Activated CD8-positive, alpha-beta T cell treated with anti-CD3 and anti-CD28 coated beads, Interleukin-2, amount 10 ng/mL, durations not matched to agents 7 days and 5 days (primary cell): ENCODE results near the gene CYP4F2. TPM values are rescaled to one million over a fixed set of nuclear protein-coding genes. Genes with fewer than 3 reads are reported as not detected.
A peak's percentile ranks its signal among the peaks of the same experiment; 100 is the strongest.
"Not testable (repeated sequence)": the region's sequence is repeated elsewhere in the genome, so short reads cannot be mapped to it uniquely, and the experiment has no call there.

Experiments used
- ATAC-seq: fragments of 150-1000 bp; cut with Tn5 transposase; one replicate; pipeline ENCODE4 v1.10.0; 2021; ENCODE audit warnings: moderate library complexity
- CTCF ChIA-PET: fragments of 350-600 bp; sonication (Branson Sonifier 250); formaldehyde crosslinking; loops from one replicate; lab custom pipeline; 2021; ENCODE audit warnings: antibody characterized with exemption; lab: Charles Lee
- POLR2A ChIA-PET: fragments of 350-600 bp; sonication (Branson Sonifier 250); formaldehyde crosslinking; loops from one replicate; lab custom pipeline; 2021; ENCODE audit warnings: antibody characterized with exemption; lab: Charles Lee
- DNase-seq: peaks from one replicate; pipeline ENCODE4 v3.0.0-alpha.2; 2020
- H3K27ac Mint-ChIP-seq: one replicate; pipeline ENCODE4 v1.8.0; 2021; ENCODE audit warnings: mild to moderate bottlenecking, mixed read lengths
- H3K27me3 Mint-ChIP-seq: one replicate; pipeline ENCODE4 v1.8.0; 2021; ENCODE audit warnings: low read depth, mixed read lengths
- H3K36me3 Mint-ChIP-seq: one replicate; pipeline ENCODE4 v1.8.0; 2021; ENCODE audit warnings: low read depth, mixed read lengths
- H3K4me1 Mint-ChIP-seq: one replicate; pipeline ENCODE4 v1.8.0; 2021; ENCODE audit warnings: low read depth, mixed read lengths
- H3K4me3 Mint-ChIP-seq: one replicate; pipeline ENCODE4 v1.8.0; 2021; ENCODE audit warnings: mild to moderate bottlenecking, mixed read lengths
- H3K9me3 Mint-ChIP-seq: one replicate; pipeline ENCODE4 v1.8.0; 2022; ENCODE audit warnings: mixed read lengths; ENCODE audit not compliant: insufficient read depth
- total RNA-seq, 2 experiments: library from RNA; stranded (reverse); gene quantifications; one replicate each; pipeline ENCODE4 v1.2.3, GENCODE V29; 2021

CYP4F2 gene
- total RNA-seq, 2 experiments from 2014 or later: not detected

DNA sequence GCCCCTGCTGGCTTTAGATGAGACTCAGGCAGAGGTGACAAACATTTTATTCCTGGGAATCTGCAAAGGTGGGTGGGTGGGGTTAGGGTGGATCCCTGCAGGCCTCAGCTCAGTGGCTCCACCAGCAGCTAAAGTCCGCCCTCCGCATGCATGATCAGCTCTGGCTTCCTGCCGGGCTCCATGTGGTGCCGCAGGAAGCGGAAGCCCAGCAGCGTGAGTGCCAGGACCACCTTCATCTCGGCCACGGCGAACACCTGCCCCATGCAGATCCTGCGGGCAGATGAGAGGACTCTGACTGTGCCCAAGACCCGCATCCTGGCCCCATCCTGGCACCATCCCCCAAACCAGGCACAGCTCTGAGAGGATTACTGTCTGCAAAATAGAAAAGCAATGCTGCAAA, 26.3 kb downstream of the CYP4F2 start:
- ChIA-PET POLR2A (interaction anchor here (0.6 to 3.4 kb wide), 2 partner anchors 35 to 612 kb away, joined by 4 to 8 read pairs; no protein-coding TSS in a partner anchor), CTCF (interaction anchor here (0.9 to 1.0 kb wide), 2 partner anchors 27 to 30 kb away, joined by 3 to 4 read pairs; no protein-coding TSS in a partner anchor)
- ATAC-seq (peak; percentile 79), DNase-seq (peak; percentile 57)
- Mint-ChIP-seq H3K27me3 (peaks cover 19% of the 10 kb centered on the region), H3K4me1 (peaks cover 45% of the 10 kb centered on the region), H3K36me3 (no peaks in the 10 kb centered on the region), H3K9me3 (no peaks in the 10 kb centered on the region), H3K4me3 (peak overlapping the region; percentile 5), H3K27ac (peak overlapping the region; percentile 54)

DNA sequence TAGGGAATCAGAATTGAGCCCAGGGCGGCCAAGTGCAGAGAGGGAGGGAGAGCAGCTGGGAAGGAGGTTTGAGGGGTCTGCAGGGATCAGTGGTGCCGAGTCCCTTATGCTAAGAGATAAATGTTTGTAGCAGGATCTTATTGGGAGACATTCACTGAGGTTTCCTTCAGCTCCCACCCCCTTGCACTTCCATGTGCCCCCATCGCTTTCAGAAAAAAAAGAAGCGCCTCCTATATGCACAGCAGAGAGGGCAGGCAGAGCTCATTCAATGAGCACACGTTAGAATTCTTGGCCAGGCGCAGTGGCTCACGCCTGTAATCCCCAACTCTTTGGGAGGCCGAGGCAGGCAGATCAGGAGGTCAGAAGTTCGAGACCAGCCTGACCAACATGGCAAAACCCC, 28.0 kb downstream of the CYP4F2 start:
- H3K27ac Mint-ChIP-seq: no peak overlapping the region
- ChIA-PET POLR2A (interaction anchor here (3.4 kb wide), 1 partner anchor 33 kb away, joined by 8 read pairs; no protein-coding TSS in a partner anchor), CTCF (interaction anchor here (0.8 to 1.8 kb wide), 6 partner anchors 11 to 240 kb away, joined by 3 to 7 read pairs (median 4); no protein-coding TSS in a partner anchor)
- H3K36me3 Mint-ChIP-seq: no peaks in the 10 kb centered on the region
- peaks cover 14% of the 10 kb centered on the region for H3K27me3 Mint-ChIP-seq
- peaks cover 34% of the 10 kb centered on the region for H3K4me1 Mint-ChIP-seq
- H3K4me3 Mint-ChIP-seq: no peak overlapping the region
- no peak for ATAC-seq
- no peaks in the 10 kb centered on the region for H3K9me3 Mint-ChIP-seq
- no peak for DNase-seq

DNA sequence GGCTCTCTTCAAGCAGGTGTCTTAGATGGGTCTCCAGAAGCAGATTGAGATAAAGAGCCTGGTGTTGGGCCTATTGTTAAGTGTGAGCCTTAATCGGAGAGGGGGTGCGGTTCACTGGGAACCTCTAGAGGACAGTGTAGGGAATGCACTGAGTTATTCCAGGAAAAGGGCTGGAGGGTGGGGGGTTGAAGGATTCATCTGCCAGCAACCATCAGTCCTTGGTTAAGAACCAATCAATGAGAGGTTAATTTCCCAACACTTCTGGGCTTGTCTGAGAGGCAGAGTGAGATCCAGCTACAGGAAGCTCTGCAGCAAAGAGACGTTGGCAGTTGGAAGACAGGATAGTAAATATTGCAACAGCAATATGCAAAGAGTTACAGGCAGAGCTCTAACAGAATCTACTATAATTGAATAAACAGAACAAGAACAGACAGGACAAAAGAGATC, 28.7 kb downstream of the CYP4F2 start:
- ATAC-seq (peak; percentile 72), DNase-seq (peak; percentile 50)
- peaks cover 10% of the 10 kb centered on the region for H3K27me3 Mint-ChIP-seq
- no peaks in the 10 kb centered on the region for H3K9me3 Mint-ChIP-seq
- H3K27ac Mint-ChIP-seq: no peak overlapping the region
- peaks cover 29% of the 10 kb centered on the region for H3K4me1 Mint-ChIP-seq
- POLR2A ChIA-PET: interaction anchor here (3.4 kb wide), 1 partner anchor 32 kb away, joined by 8 read pairs; no protein-coding TSS in a partner anchor
- CTCF ChIA-PET: interaction anchor here (0.8 to 1.8 kb wide), 7 partner anchors 11 to 239 kb away, joined by 3 to 7 read pairs (median 3); no protein-coding TSS in a partner anchor
- H3K36me3 Mint-ChIP-seq: no peaks in the 10 kb centered on the region
- H3K4me3 Mint-ChIP-seq: no peak overlapping the region

GRCh38 chr19:15866636-15867035, 31.2 kb downstream of the CYP4F2 start:
- Mint-ChIP-seq H3K27me3 (peaks cover 6% of the 10 kb centered on the region), H3K36me3 (no peaks in the 10 kb centered on the region), H3K4me1 (peaks cover 26% of the 10 kb centered on the region), H3K4me3 (no peak overlapping the region), H3K9me3 (no peaks in the 10 kb centered on the region), H3K27ac (peak overlapping the region; percentile 40)
- DNase-seq (no peak), ATAC-seq (no peak)
- ChIA-PET POLR2A (no interaction called here), CTCF (no interaction called here)

GRCh38 chr19:15864824-15865223, 33.0 kb downstream of the CYP4F2 start:
- Mint-ChIP-seq H3K4me1 (peaks cover 12% of the 10 kb centered on the region), H3K9me3 (no peaks in the 10 kb centered on the region), H3K27me3 (peaks cover 8% of the 10 kb centered on the region), H3K27ac (no peak overlapping the region), H3K4me3 (no peak overlapping the region), H3K36me3 (no peaks in the 10 kb centered on the region)
- ChIA-PET POLR2A (no interaction called here), CTCF (no interaction called here)
- DNase-seq (no peak), ATAC-seq (no peak)

GRCh38 chr19:15863272-15863671, 34.6 kb downstream of the CYP4F2 start:
- Mint-ChIP-seq H3K36me3 (no peaks in the 10 kb centered on the region), H3K27me3 (peaks cover 8% of the 10 kb centered on the region), H3K4me3 (no peak overlapping the region), H3K4me1 (peaks cover 4% of the 10 kb centered on the region), H3K9me3 (no peaks in the 10 kb centered on the region), H3K27ac (no peak overlapping the region)
- POLR2A ChIA-PET: no interaction called here
- DNase-seq (no peak), ATAC-seq (no peak)
- CTCF ChIA-PET: no interaction called here

DNA sequence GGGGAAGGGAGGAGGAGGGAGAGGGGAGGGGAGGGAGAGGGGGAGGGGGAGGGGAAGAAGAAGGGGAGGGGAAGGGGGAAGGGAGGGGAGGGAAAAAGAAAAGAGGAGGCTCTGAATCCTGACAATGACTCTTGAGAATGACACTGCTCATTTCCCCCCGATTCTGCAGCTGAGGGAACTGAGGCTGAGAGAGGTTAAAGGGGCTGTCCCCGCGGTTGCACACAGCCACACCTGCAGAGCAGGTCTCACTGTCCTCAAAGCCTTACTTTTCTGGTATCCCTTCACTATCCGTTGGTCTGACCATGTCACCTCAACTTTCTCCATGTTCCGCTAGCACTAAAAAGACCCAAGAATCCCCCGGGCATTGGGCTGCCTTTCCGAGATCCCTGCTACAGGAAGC, 35.4 kb downstream of the CYP4F2 start:
- POLR2A ChIA-PET: no interaction called here
- Mint-ChIP-seq H3K27me3 (peaks cover 5% of the 10 kb centered on the region), H3K9me3 (no peaks in the 10 kb centered on the region), H3K4me3 (no peak overlapping the region), H3K36me3 (no peaks in the 10 kb centered on the region), H3K4me1 (peaks cover 2% of the 10 kb centered on the region), H3K27ac (no peak overlapping the region)
- no peak for ATAC-seq
- CTCF ChIA-PET: no interaction called here
- no peak for DNase-seq

GRCh38 chr19:15860522-15860921, 37.4 kb downstream of the CYP4F2 start:
- peaks cover 2% of the 10 kb centered on the region for H3K27me3 Mint-ChIP-seq
- H3K4me1 Mint-ChIP-seq: no peaks in the 10 kb centered on the region
- CTCF ChIA-PET: no interaction called here
- H3K27ac Mint-ChIP-seq: no peak overlapping the region
- no peaks in the 10 kb centered on the region for H3K9me3 Mint-ChIP-seq
- ATAC-seq: no peak
- H3K4me3 Mint-ChIP-seq: no peak overlapping the region
- no peaks in the 10 kb centered on the region for H3K36me3 Mint-ChIP-seq
- POLR2A ChIA-PET: no interaction called here
- DNase-seq: no peak

DNA sequence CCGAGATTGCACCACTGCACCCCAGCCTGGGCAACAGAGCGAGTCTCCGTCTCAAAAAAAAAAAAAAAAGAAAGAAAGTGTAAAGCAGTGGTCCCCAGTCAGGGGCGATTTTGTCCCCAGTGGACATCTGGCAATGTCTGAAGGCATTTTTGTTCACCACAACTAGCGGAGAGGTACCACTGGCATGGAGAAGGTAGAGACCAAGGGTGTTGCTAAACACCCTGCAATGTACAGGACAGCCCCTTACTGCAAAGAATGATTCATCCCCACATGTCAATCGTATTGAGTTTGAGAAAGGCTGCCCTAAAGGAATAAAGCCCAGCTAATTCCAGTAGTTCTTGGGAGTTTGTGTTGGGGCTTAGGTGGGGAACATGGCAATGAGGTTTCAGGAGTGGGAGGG, 38.7 kb downstream of the CYP4F2 start:
- H3K27me3 Mint-ChIP-seq: peaks cover 2% of the 10 kb centered on the region
- H3K4me1 Mint-ChIP-seq: no peaks in the 10 kb centered on the region
- H3K9me3 Mint-ChIP-seq: no peaks in the 10 kb centered on the region
- CTCF ChIA-PET: no interaction called here
- POLR2A ChIA-PET: interaction anchor here (1.1 kb wide), 1 partner anchor 20 kb away, joined by 3 read pairs; no protein-coding TSS in a partner anchor
- ATAC-seq: no peak
- no peak for DNase-seq
- no peak overlapping the region for H3K4me3 Mint-ChIP-seq
- H3K36me3 Mint-ChIP-seq: no peaks in the 10 kb centered on the region
- H3K27ac Mint-ChIP-seq: no peak overlapping the region

- ATAC-seq: no peak
- Mint-ChIP-seq H3K27me3 (peaks cover 4% of the 10 kb centered on the region), H3K4me1 (peaks cover 9% of the 10 kb centered on the region), H3K4me3 (no peak overlapping the region), H3K9me3 (no peaks in the 10 kb centered on the region), H3K36me3 (peaks cover 3% of the 10 kb centered on the region), H3K27ac (no peak overlapping the region)
- no peak for DNase-seq
- ChIA-PET POLR2A (no interaction called here), CTCF (no interaction called here)
Measured at GRCh38 chr19:15850385-15850784, 47.5 kb downstream of the CYP4F2 start.

DNA sequence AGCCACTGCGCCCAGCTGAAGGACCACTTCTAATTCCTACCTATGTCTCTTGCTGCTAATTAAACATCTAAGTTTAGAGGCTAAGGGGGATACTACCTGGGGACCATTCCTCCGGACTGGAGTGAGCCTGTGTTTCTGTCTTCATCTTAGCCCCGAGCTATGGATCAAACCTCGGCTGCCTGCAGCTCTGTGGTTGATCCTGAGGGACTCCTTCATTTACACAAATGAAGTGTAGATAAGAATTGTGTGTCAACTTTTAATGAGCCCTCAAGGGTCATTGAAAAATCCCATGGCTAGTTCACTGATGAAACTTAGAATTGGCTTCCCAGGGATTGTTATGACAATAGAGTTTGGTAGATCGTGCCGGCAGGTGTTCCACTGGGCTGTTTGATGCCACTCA, 51.0 kb downstream of the CYP4F2 start:
- DNase-seq: no peak

GRCh38 chr19:15843894-15844222, 54.0 kb downstream of the CYP4F2 start:
- not testable (repeated sequence) for H3K9me3 Mint-ChIP-seq, H3K36me3 Mint-ChIP-seq, H3K27me3 Mint-ChIP-seq, H3K4me3 Mint-ChIP-seq, DNase-seq, ATAC-seq
- CTCF ChIA-PET: interaction anchor here (0.6 to 1.7 kb wide), 6 partner anchors 9 to 300 kb away, joined by 3 to 7 read pairs (median 3); partner anchors contain the start of gene HSH2D
- POLR2A ChIA-PET: interaction anchor here (0.6 kb wide), 1 partner anchor 363 kb away, joined by 3 read pairs; no protein-coding TSS in a partner anchor
- H3K4me1 Mint-ChIP-seq: peaks cover 44% of the 10 kb centered on the region
- peak overlapping the region; percentile 77 for H3K27ac Mint-ChIP-seq

More for the DNA sequence above, 51.0 kb downstream of the CYP4F2 start:
- no peak overlapping the region for H3K4me3 Mint-ChIP-seq
- no peak for ATAC-seq
- H3K27ac Mint-ChIP-seq: no peak overlapping the region
- peaks cover 4% of the 10 kb centered on the region for H3K27me3 Mint-ChIP-seq
- ChIA-PET POLR2A (interaction anchor here (0.9 kb wide), 1 partner anchor 10 kb away, joined by 7 read pairs; no protein-coding TSS in a partner anchor), CTCF (no interaction called here)
- no peaks in the 10 kb centered on the region for H3K9me3 Mint-ChIP-seq
- peaks cover 6% of the 10 kb centered on the region for H3K36me3 Mint-ChIP-seq
- H3K4me1 Mint-ChIP-seq: peaks cover 36% of the 10 kb centered on the region
